ENCODE measurements around the gene CHST15. TPM values are rescaled to one million over a fixed set of nuclear protein-coding genes. Genes with fewer than 3 reads are reported as not detected.

CHST15 gene
- total and polyA plus RNA-seq, 2 of the 4 experiments (the other 2 are of a cell fraction): 0.14 to 0.18 TPM

- H3K79me1 ChIP-seq (ENCODE audit: low read depth in 1 of 2, low read length in 2 of 2): no peaks in the 10 kb centered on the region
- no peak overlapping the region for H3K4ac ChIP-seq (ENCODE audit: low read depth, low read length)
- in situ Hi-C loops (cut with MboI; ENCODE audit: low sequenced_read_pairs) (no loop called here), dilution Hi-C loops (cut with HindIII; ENCODE audit: low sequenced_read_pairs, unreplicated experiment) (no loop called here), intact Hi-C loops (cut with micrococcal nuclease) (no loop called here)
- H3K14ac ChIP-seq (replicated peaks; ENCODE audit: low read depth, low read length): no peak overlapping the region
- H4K8ac ChIP-seq (ENCODE audit: low read depth in 2 of 2, low read length in 2 of 2): no peak overlapping the region
- no peak overlapping the region for H2BK15ac ChIP-seq (ENCODE audit: low read depth, low read length)
- H3K4me1 ChIP-seq (ENCODE audit: control insufficient read depth, insufficient read depth, low read length): no peaks in the 10 kb centered on the region
- TF ChIP-seq SMC3 (IDR thresholded peaks at IDR 0.05; ENCODE audit: low read depth, low read length) (no peak), POLR2A (IDR thresholded peaks at IDR 0.05; ENCODE audit: low read depth, low read length) (no peak), MAZ (IDR thresholded peaks at IDR 0.05; ENCODE audit: borderline replicate concordance, low read depth, low read length) (no peak), MAFK (IDR thresholded peaks at IDR 0.05; ENCODE audit: low read depth, low read length) (no peak), RAD21 (IDR thresholded peaks at IDR 0.05; ENCODE audit: low read length) (no peak), USF2 (IDR thresholded peaks at IDR 0.05; ENCODE audit: low read depth, low read length) (no peak), ELK1 (IDR thresholded peaks at IDR 0.05; ENCODE audit: borderline replicate concordance, low read depth, low read length) (no peak), RCOR1 (IDR thresholded peaks at IDR 0.05; ENCODE audit: insufficient replicate concordance, low read length) (no peak), CTCF (conservative IDR thresholded peaks at IDR 0.05; ENCODE audit: low read depth, low read length) (no peak), RFX5 (IDR thresholded peaks at IDR 0.05; ENCODE audit: low read depth, low read length) (no peak), NFE2L2 (IDR thresholded peaks at IDR 0.05; ENCODE audit: low read depth, low read length) (no peak)
- CTCF ChIA-PET: no interaction called here
- no peak overlapping the region for H4K5ac ChIP-seq (ENCODE audit: low read depth, low read length)
- H3K4me3 ChIP-seq (ENCODE audit: insufficient read depth, low read depth, low read length): no peak overlapping the region
- peaks cover 11% of the 10 kb centered on the region for H3K27me3 ChIP-seq (ENCODE audit: control insufficient read depth, insufficient read depth, low read length)
- ATAC-seq (ENCODE audit: low read depth): no peak
- H4K20me1 ChIP-seq (ENCODE audit: insufficient read depth, low read length): no peaks in the 10 kb centered on the region
- BruUV-seq (replicated peaks): no TSS peak
- no peak overlapping the region for H2AK9ac ChIP-seq (replicated peaks; ENCODE audit: low read depth, low read length, poor library complexity)
- POLR2A ChIA-PET (ENCODE audit: unreplicated experiment): no interaction called here
- no peaks in the 10 kb centered on the region for H3K9me1 ChIP-seq (ENCODE audit: insufficient read depth, low read length)
- no peak overlapping the region for H3K56ac ChIP-seq (ENCODE audit: extremely low read depth, insufficient read depth, low read length)
- no peak overlapping the region for H4K91ac ChIP-seq (ENCODE audit: insufficient read depth, low read depth, low read length)
- H2AFZ ChIP-seq (replicated peaks; ENCODE audit: low read length, poor library complexity): no peak overlapping the region
- no peak overlapping the region for H2BK20ac ChIP-seq (ENCODE audit: low read depth, low read length)
- H3K4me2 ChIP-seq (ENCODE audit: low read depth, low read length): no peak overlapping the region
- no peak overlapping the region for H2BK5ac ChIP-seq (ENCODE audit: low read depth, low read length, poor library complexity, severe bottlenecking)
- H3K9me3 ChIP-seq (ENCODE audit: control insufficient read depth, insufficient read depth, low read length): peaks cover 5% of the 10 kb centered on the region; the same call in 1 of the 2 replicates
- no peak for DNase-seq
- no peak overlapping the region for H3K9ac ChIP-seq (ENCODE audit: low read depth, low read length)
- H3K27ac ChIP-seq (ENCODE audit: insufficient read depth, low read length): no peak overlapping the region
- no peak overlapping the region for H3K23ac ChIP-seq (ENCODE audit: low read depth, low read length)
- H3K36me3 ChIP-seq (ENCODE audit: control insufficient read depth, insufficient read depth, low read length): no peaks in the 10 kb centered on the region
- no peak overlapping the region for H2BK120ac ChIP-seq (ENCODE audit: low read depth, low read length)
- H2AK5ac ChIP-seq (ENCODE audit: low read depth, low read length): no peak overlapping the region
- 70% methylated on average over 2 of the region's 10 CpGs; no CpG with 5 or more reads in 1 of the 2 experiments for WGBS, 2 experiments (ENCODE audit: extremely low coverage in 2 of 2, insufficient read length in 1 of 2)
- H3K18ac ChIP-seq (ENCODE audit: low read depth, low read length): no peak overlapping the region
Observed at GRCh38 chr10:124098575-124098974, 5.2 kb upstream of the CHST15 start.

Data from IMR-90 (cell line).